Left ventricle myocardium inferior (tissue), 1 donor: ENCODE data around the gene FXR1. TPM values are rescaled to one million over a fixed set of nuclear protein-coding genes. Genes with fewer than 3 reads are reported as not detected.

Experiments
- DNase-seq: peaks from one replicate; pipeline ENCODE4 v3.0.0-alpha.2; 2020
- H3K27ac ChIP-seq: fragments of 200-600 bp; replicated peaks from 2 replicates; pipeline ENCODE4 v1.8.0; 2021
- H3K27me3 ChIP-seq: fragments of 200-600 bp; 2 replicates; pipeline ENCODE4 v1.8.0; 2021; ENCODE audit warnings: low read depth
- H3K36me3 ChIP-seq: fragments of 200-600 bp; 2 replicates; pipeline ENCODE4 v1.8.0; 2021
- H3K4me1 ChIP-seq: fragments of 200-600 bp; 2 replicates; pipeline ENCODE4 v1.8.0; 2021
- H3K4me3 ChIP-seq: fragments of 200-600 bp; 2 replicates; pipeline ENCODE4 v1.8.0; 2021; ENCODE audit warnings: mild to moderate bottlenecking, moderate library complexity
- H3K9me3 ChIP-seq: fragments of 200-600 bp; replicated peaks from 2 replicates; pipeline ENCODE4 v1.8.0; 2021
- CTCF ChIP-seq: fragments of 200-600 bp; IDR thresholded peaks from 2 replicates; pipeline ENCODE4 v1.8.0; 2021; ENCODE audit warnings: antibody characterized with exemption, mild to moderate bottlenecking, borderline replicate concordance
- intact Hi-C: fragments of 100-400 bp; cut with micrococcal nuclease; formaldehyde crosslinking; loops from one replicate; pipeline ENCODE4 v1.11.0; 2022
- total RNA-seq: library from RNA; stranded (reverse); fragmentation: NEBNext Ultra II Directional; extraction: Animal tissue kit (Norgen Biotek cat#: 25700); gene quantifications from one replicate; pipeline ENCODE4 v1.2.1, GENCODE V29; 2021
- donor health status: DM: no; HTN: yes; CAD: no; lungs with severe emphysema.

Gene FXR1
- total RNA-seq, 1 donor from 2014 or later, result 276 TPM

GRCh38 chr3:180923561-180923960 lies 11.1 kb downstream of the FXR1 start:
- no peaks in the 10 kb centered on the region for H3K27me3 ChIP-seq
- peaks cover 10% of the 10 kb centered on the region for H3K9me3 ChIP-seq
- DNase-seq, result no peak
- no peaks in the 10 kb centered on the region for H3K36me3 ChIP-seq
- no peak for TF ChIP-seq CTCF
- H3K4me1 ChIP-seq, result peaks cover 87% of the 10 kb centered on the region
- no peak overlapping the region for H3K4me3 ChIP-seq
- H3K27ac ChIP-seq, result no peak overlapping the region
- intact Hi-C loops, result no loop called here

GRCh38 chr3:180926526-180926925 lies 14.1 kb downstream of the FXR1 start:
- no peak overlapping the region for H3K4me3 ChIP-seq
- no peaks in the 10 kb centered on the region for H3K27me3 ChIP-seq
- peaks cover 79% of the 10 kb centered on the region for H3K4me1 ChIP-seq
- DNase-seq, result no peak
- intact Hi-C loops, result no loop called here
- no peaks in the 10 kb centered on the region for H3K36me3 ChIP-seq
- H3K27ac ChIP-seq, result no peak overlapping the region
- no peak for TF ChIP-seq CTCF
- H3K9me3 ChIP-seq, result peaks cover 10% of the 10 kb centered on the region

GRCh38 chr3:180929376-180929775 lies 16.9 kb downstream of the FXR1 start:
- no peak overlapping the region for H3K4me3 ChIP-seq
- peaks cover 10% of the 10 kb centered on the region for H3K9me3 ChIP-seq
- no peaks in the 10 kb centered on the region for H3K27me3 ChIP-seq
- intact Hi-C loops, result no loop called here
- no peak for TF ChIP-seq CTCF
- no peak for DNase-seq
- no peak overlapping the region for H3K27ac ChIP-seq
- no peaks in the 10 kb centered on the region for H3K36me3 ChIP-seq
- peaks cover 82% of the 10 kb centered on the region for H3K4me1 ChIP-seq

- no peaks in the 10 kb centered on the region for H3K27me3 ChIP-seq
- peaks cover 73% of the 10 kb centered on the region for H3K4me1 ChIP-seq
- DNase-seq, result no peak
- TF ChIP-seq CTCF, result no peak
- H3K36me3 ChIP-seq, result peaks cover 7% of the 10 kb centered on the region
- intact Hi-C loops, result no loop called here
- peaks cover 10% of the 10 kb centered on the region for H3K9me3 ChIP-seq
- no peak overlapping the region for H3K27ac ChIP-seq
- no peak overlapping the region for H3K4me3 ChIP-seq
Measured at GRCh38 chr3:180930526-180930925, 18.1 kb downstream of the FXR1 start.

- no peak for DNase-seq
- no peak overlapping the region for H3K4me3 ChIP-seq
- H3K4me1 ChIP-seq, result peaks cover 57% of the 10 kb centered on the region
- H3K36me3 ChIP-seq, result peaks cover 20% of the 10 kb centered on the region
- intact Hi-C loops, result no loop called here
- H3K27me3 ChIP-seq, result no peaks in the 10 kb centered on the region
- H3K9me3 ChIP-seq, result peaks cover 6% of the 10 kb centered on the region
- no peak for TF ChIP-seq CTCF
- H3K27ac ChIP-seq, result no peak overlapping the region
Measured at GRCh38 chr3:180932819-180933218, 20.3 kb downstream of the FXR1 start.

- Histone ChIP-seq H3K36me3 (peaks cover 20% of the 10 kb centered on the region), H3K27ac (no peak overlapping the region), H3K9me3 (no peaks in the 10 kb centered on the region), H3K4me1 (peaks cover 53% of the 10 kb centered on the region), H3K27me3 (no peaks in the 10 kb centered on the region), H3K4me3 (no peak overlapping the region)
- DNase-seq, result no peak
- no peak for TF ChIP-seq CTCF
- intact Hi-C loops, result no loop called here
Measured at GRCh38 chr3:180934638-180935037, 22.2 kb downstream of the FXR1 start.
